ENCODE data around the gene CCDC69. TPM values are rescaled to one million over a fixed set of nuclear protein-coding genes. Genes with fewer than 3 reads are reported as not detected.

CCDC69 gene
- total and polyA plus RNA-seq, 2 of the 8 experiments (the other 6 are each of a cell fraction or from before 2014, with no cell fraction given), result 8.4 to 10.8 TPM

Other genes with a start within 250 kb of the CCDC69 start
- gene GPX3, start 203.5 kb downstream of the CCDC69 start, total RNA-seq (2021; fragmentation: NEBNext Ultra II Directional; extraction: Animal tissue kit (Norgen Biotek cat#: 25700)), result 26.4 and 27.8 TPM in 2 replicates
- gene GPX3, start 203.5 kb downstream of the CCDC69 start, polyA plus RNA-seq (2011; rRNA removed), result 61.8 and 77.9 TPM in 2 replicates
- gene TNIP1, start 143.1 kb downstream of the CCDC69 start, total RNA-seq (2021; fragmentation: NEBNext Ultra II Directional; extraction: Animal tissue kit (Norgen Biotek cat#: 25700)), result 31.9 and 33.9 TPM in 2 replicates
- gene TNIP1, start 143.1 kb downstream of the CCDC69 start, polyA plus RNA-seq (2011; rRNA removed), result 14.2 and 19.2 TPM in 2 replicates
- 78.6 and 85.2 TPM in 2 replicates for gene ANXA6, start 66.3 kb downstream of the CCDC69 start, total RNA-seq (2021; fragmentation: NEBNext Ultra II Directional; extraction: Animal tissue kit (Norgen Biotek cat#: 25700))
- 61.3 and 63.5 TPM in 2 replicates for gene ANXA6, start 66.3 kb downstream of the CCDC69 start, polyA plus RNA-seq (2011; rRNA removed)
- 30.4 and 32.2 TPM in 2 replicates for gene GM2A, start 29.1 kb upstream of the CCDC69 start, total RNA-seq (2021; fragmentation: NEBNext Ultra II Directional; extraction: Animal tissue kit (Norgen Biotek cat#: 25700))
- 18.5 TPM in 2 replicates for gene GM2A, start 29.1 kb upstream of the CCDC69 start, polyA plus RNA-seq (2011; rRNA removed)
- gene SLC36A3, start 79.7 kb upstream of the CCDC69 start, total RNA-seq (2021; fragmentation: NEBNext Ultra II Directional; extraction: Animal tissue kit (Norgen Biotek cat#: 25700)), result not detected in 2 replicates
- not detected in 2 replicates for gene SLC36A3, start 79.7 kb upstream of the CCDC69 start, polyA plus RNA-seq (2011; rRNA removed)
- gene SLC36A2, start 123.5 kb upstream of the CCDC69 start, total RNA-seq (2021; fragmentation: NEBNext Ultra II Directional; extraction: Animal tissue kit (Norgen Biotek cat#: 25700)), result not detected in 2 replicates
- gene SLC36A2, start 123.5 kb upstream of the CCDC69 start, polyA plus RNA-seq (2011; rRNA removed), result 0.24 and 0.30 TPM in 2 replicates
- 6.6 and 9.1 TPM in 2 replicates for gene SLC36A1, start 223.5 kb upstream of the CCDC69 start, total RNA-seq (2021; fragmentation: NEBNext Ultra II Directional; extraction: Animal tissue kit (Norgen Biotek cat#: 25700))
- 9.6 and 13.3 TPM in 2 replicates for gene SLC36A1, start 223.5 kb upstream of the CCDC69 start, polyA plus RNA-seq (2011; rRNA removed)